ENCODE results near the gene TUB.

Gene TUB

GRCh38 chr11:8089791-8090510, 8.9 kb downstream of the TUB start:
- in situ Hi-C loops (cut with MboI; ENCODE audit: low sequenced_read_pairs), result no loop called here

GRCh38 chr11:8090756-8091155, 9.7 kb downstream of the TUB start:
- in situ Hi-C loops (cut with MboI; ENCODE audit: low sequenced_read_pairs), result no loop called here

GRCh38 chr11:8091721-8092120, 10.7 kb downstream of the TUB start:
- in situ Hi-C loops (cut with MboI; ENCODE audit: low sequenced_read_pairs), result no loop called here

GRCh38 chr11:8092587-8093424, 11.8 kb downstream of the TUB start:
- in situ Hi-C loops (cut with MboI; ENCODE audit: low sequenced_read_pairs), result no loop called here

GRCh38 chr11:8093931-8094575, 13.0 kb downstream of the TUB start:
- in situ Hi-C loops (cut with MboI; ENCODE audit: low sequenced_read_pairs), result no loop called here

GRCh38 chr11:8094656-8095055, 13.6 kb downstream of the TUB start:
- in situ Hi-C loops (cut with MboI; ENCODE audit: low sequenced_read_pairs), result no loop called here

- in situ Hi-C loops (cut with MboI; ENCODE audit: low sequenced_read_pairs), result no loop called here
These were observed 14.4 kb downstream of the TUB start for GRCh38 chr11:8095371-8095770.

GRCh38 chr11:8095806-8096522, 15.0 kb downstream of the TUB start:
- in situ Hi-C loops (cut with MboI; ENCODE audit: low sequenced_read_pairs), result no loop called here

- in situ Hi-C loops (cut with MboI; ENCODE audit: low sequenced_read_pairs), result no loop called here
These were observed 15.6 kb downstream of the TUB start for GRCh38 chr11:8096575-8096974.

- in situ Hi-C loops (cut with MboI; ENCODE audit: low sequenced_read_pairs), result no loop called here
These were observed 16.1 kb downstream of the TUB start for GRCh38 chr11:8097062-8097461.

- in situ Hi-C loops (cut with MboI; ENCODE audit: low sequenced_read_pairs), result no loop called here
These were observed 16.5 kb downstream of the TUB start for GRCh38 chr11:8097468-8097867.

- in situ Hi-C loops (cut with MboI; ENCODE audit: low sequenced_read_pairs), result no loop called here
These were observed 16.9 kb downstream of the TUB start for GRCh38 chr11:8097926-8098325.

GRCh38 chr11:8098361-8098760, 17.4 kb downstream of the TUB start:
- in situ Hi-C loops (cut with MboI; ENCODE audit: low sequenced_read_pairs), result no loop called here

- in situ Hi-C loops (cut with MboI; ENCODE audit: low sequenced_read_pairs), result no loop called here
These were observed 17.9 kb downstream of the TUB start for GRCh38 chr11:8098879-8099278.

- in situ Hi-C loops (cut with MboI; ENCODE audit: low sequenced_read_pairs), result no loop called here
These were observed 18.4 kb downstream of the TUB start for GRCh38 chr11:8099291-8099899.

GRCh38 chr11:8100158-8100557, 19.1 kb downstream of the TUB start:
- in situ Hi-C loops (cut with MboI; ENCODE audit: low sequenced_read_pairs), result no loop called here

GRCh38 chr11:8100605-8101004, 19.6 kb downstream of the TUB start:
- in situ Hi-C loops (cut with MboI; ENCODE audit: low sequenced_read_pairs), result no loop called here

GRCh38 chr11:8101421-8101820, 20.4 kb downstream of the TUB start:
- in situ Hi-C loops (cut with MboI; ENCODE audit: low sequenced_read_pairs), result no loop called here

GRCh38 chr11:8102296-8102915, 21.4 kb downstream of the TUB start:
- in situ Hi-C loops (cut with MboI; ENCODE audit: low sequenced_read_pairs), result no loop called here

- in situ Hi-C loops (cut with MboI; ENCODE audit: low sequenced_read_pairs), result no loop called here
These were observed 22.0 kb downstream of the TUB start for GRCh38 chr11:8102965-8103364.
